ENCODE results near the gene SLC8A1. TPM values are rescaled to one million over a fixed set of nuclear protein-coding genes. Genes with fewer than 3 reads are reported as not detected.

SLC8A1 gene
- polyA plus RNA-seq, 3 donors = 16.9 to 18.2 (median 18.0) TPM

DNA sequence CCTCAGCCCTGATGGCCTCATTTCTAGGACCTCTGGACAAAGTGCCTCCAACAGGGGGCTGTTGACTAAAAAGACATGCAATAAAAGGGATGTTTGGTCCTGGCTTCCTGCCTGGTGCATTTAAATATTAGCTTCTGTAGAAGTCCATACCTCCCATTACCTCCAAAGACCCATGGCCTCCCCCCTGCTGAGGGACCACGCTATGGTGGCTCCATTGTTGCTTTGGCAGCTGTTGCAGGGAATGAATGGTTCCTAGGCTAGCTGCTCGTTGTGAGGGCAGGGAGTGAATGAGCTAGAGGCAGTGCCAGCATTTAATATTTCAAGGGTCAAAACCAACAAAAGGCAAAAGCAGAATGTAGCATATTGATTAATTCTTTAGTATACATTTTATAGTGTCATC is 285.9 kb downstream of the SLC8A1 start:
- DNase-seq = no peak
- peaks cover 62 to 68% of the 10 kb centered on the region in 2 donors for H3K36me3 Mint-ChIP-seq
- H3K36me3 ChIP-seq (replicated peaks in 1 of 2; ENCODE audit: control insufficient read depth in 1 of 2, insufficient read depth in 2 of 2, low read length in 2 of 2) = peaks cover 55 to 79% of the 10 kb centered on the region in 2 donors
- H3K9ac ChIP-seq (ENCODE audit: insufficient read depth, low read length, poor library complexity, severe bottlenecking) = no peak overlapping the region
- peaks cover 61% of the 10 kb centered on the region for H4K20me1 ChIP-seq (ENCODE audit: insufficient read depth, low read length)
- H3K27ac ChIP-seq (ENCODE audit: low read depth in 1 of 2, low read length in 2 of 2) = no peak overlapping the region
- H3K27me3 ChIP-seq (ENCODE audit: control insufficient read depth in 2 of 2, insufficient read depth in 2 of 2, low read length in 2 of 2) = no peaks in the 10 kb centered on the region
- no peaks in the 10 kb centered on the region for H3K27me3 Mint-ChIP-seq (ENCODE audit: low read depth in 3 of 3)
- H3K9me3 Mint-ChIP-seq = no peaks in the 10 kb centered on the region
- no peak for TF ChIP-seq CTCF (IDR thresholded peaks at IDR 0.05)
- no peak overlapping the region for H3K4me2 ChIP-seq (replicated peaks; ENCODE audit: extremely low read depth, low read length, poor library complexity, severe bottlenecking)
- peaks cover 4% of the 10 kb centered on the region in 2 donors for H3K4me1 ChIP-seq (ENCODE audit: control insufficient read depth in 1 of 2, insufficient read depth in 2 of 2, low read length in 2 of 2)
- no peaks in the 10 kb centered on the region for H3K79me2 ChIP-seq (ENCODE audit: insufficient read depth, low read length)
- H2AFZ ChIP-seq (ENCODE audit: insufficient read depth, low read depth, low read length, poor library complexity, severe bottlenecking) = no peak overlapping the region
- no peak overlapping the region for H3K4me3 Mint-ChIP-seq
- intact Hi-C loops (cut with micrococcal nuclease) = no loop called here
- peaks cover 6% of the 10 kb centered on the region for H3K4me1 Mint-ChIP-seq
- no CpG with 5 or more reads among the region's 2 CpGs for WGBS (ENCODE audit: insufficient coverage)
- no peaks in the 10 kb centered on the region for H3K9me3 ChIP-seq (replicated peaks in 1 of 2; ENCODE audit: control insufficient read depth in 1 of 2, insufficient read depth in 1 of 2, low read length in 2 of 2)
- H3K4me3 ChIP-seq (replicated peaks in 1 of 3; ENCODE audit: low read depth in 2 of 3, low read length in 3 of 3) = no peak overlapping the region
- no peak overlapping the region for H3K27ac Mint-ChIP-seq

DNA sequence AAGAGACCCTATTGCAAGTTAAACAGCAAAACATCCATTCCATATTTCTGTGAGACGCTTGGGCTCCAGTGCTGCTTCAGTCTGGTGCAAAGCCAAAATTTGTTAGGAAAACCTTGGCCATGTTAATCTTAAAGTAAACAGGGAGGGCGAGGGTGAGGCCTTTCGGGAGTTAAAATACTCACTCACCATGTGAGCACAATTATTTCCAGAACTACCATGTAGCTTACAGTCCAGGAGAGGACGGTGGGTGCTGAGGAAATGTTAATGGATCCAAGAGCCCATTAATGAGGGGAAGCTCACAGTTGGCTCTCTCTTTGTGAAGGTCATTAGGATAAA is 286.4 kb downstream of the SLC8A1 start:
- Mint-ChIP-seq H3K36me3 (peaks cover 64 to 70% of the 10 kb centered on the region in 2 donors), H3K27me3 (ENCODE audit: low read depth in 3 of 3) (no peaks in the 10 kb centered on the region), H3K4me3 (no peak overlapping the region), H3K9me3 (no peaks in the 10 kb centered on the region), H3K27ac (no peak overlapping the region), H3K4me1 (peaks cover 6% of the 10 kb centered on the region)
- Histone ChIP-seq H3K27ac (ENCODE audit: low read depth in 1 of 2, low read length in 2 of 2) (no peak overlapping the region), H4K20me1 (ENCODE audit: insufficient read depth, low read length) (peaks cover 56% of the 10 kb centered on the region), H3K27me3 (ENCODE audit: control insufficient read depth in 2 of 2, insufficient read depth in 2 of 2, low read length in 2 of 2) (no peaks in the 10 kb centered on the region), H2AFZ (ENCODE audit: insufficient read depth, low read depth, low read length, poor library complexity, severe bottlenecking) (no peak overlapping the region), H3K4me1 (ENCODE audit: control insufficient read depth in 1 of 2, insufficient read depth in 2 of 2, low read length in 2 of 2) (peaks cover 4% of the 10 kb centered on the region in 2 donors), H3K9ac (ENCODE audit: insufficient read depth, low read length, poor library complexity, severe bottlenecking) (no peak overlapping the region), H3K36me3 (replicated peaks in 1 of 2; ENCODE audit: control insufficient read depth in 1 of 2, insufficient read depth in 2 of 2, low read length in 2 of 2) (peaks cover 56 to 79% of the 10 kb centered on the region in 2 donors), H3K4me3 (replicated peaks in 1 of 3; ENCODE audit: low read depth in 2 of 3, low read length in 3 of 3) (no peak overlapping the region), H3K9me3 (replicated peaks in 1 of 2; ENCODE audit: control insufficient read depth in 1 of 2, insufficient read depth in 1 of 2, low read length in 2 of 2) (no peaks in the 10 kb centered on the region), H3K79me2 (ENCODE audit: insufficient read depth, low read length) (no peaks in the 10 kb centered on the region), H3K4me2 (replicated peaks; ENCODE audit: extremely low read depth, low read length, poor library complexity, severe bottlenecking) (no peak overlapping the region)
- intact Hi-C loops (cut with micrococcal nuclease) = no loop called here
- WGBS (ENCODE audit: insufficient coverage) = no CpG with 5 or more reads among the region's 4 CpGs
- TF ChIP-seq CTCF (IDR thresholded peaks at IDR 0.05) = no peak
- no peak for DNase-seq

Data from CD14-positive monocyte (primary cell).